GM23338 (cell line): ENCODE results near the gene GEN1.

Experiments used
- CTCF ChIP-seq, 2 experiments: fragments of 200-600 bp in 1 of 2; sonication (generic) in 1 of 2; conservative IDR thresholded peaks; 2 replicates each; pipeline versions ENCODE4 v1.5.1 to v1.6.1; 2016 to 2017; ENCODE audit warnings: antibody characterized with exemption in 2 of 2, low read depth in 2 of 2, mild to moderate bottlenecking in 2 of 2, moderate library complexity in 1 of 2
- POLR2AphosphoS5 ChIP-seq: IDR thresholded peaks from 2 replicates; pipeline ENCODE4 v1.6.1; 2016; ENCODE audit warnings: antibody characterized with exemption, low read depth
- REST ChIP-seq: IDR thresholded peaks from one replicate; pipeline ENCODE4 v1.6.1; 2018; ENCODE audit warnings: antibody characterized with exemption; ENCODE audit not compliant: unreplicated experiment

- TF ChIP-seq CTCF (conservative IDR thresholded peaks at IDR 0.05; ENCODE audit: low read depth in 2 of 2) (no peak), REST (no peak), POLR2AphosphoS5 (no peak)
These were observed 18.0 kb downstream of the GEN1 start for GRCh38 chr2:17771956-17772355.
